Measurements from ENCODE around the gene KCNMB2.

KCNMB2 gene

GRCh38 chr3:178658694-178659325, 122.6 kb downstream of the KCNMB2 start:
- DNase-seq = no peak

DNA sequence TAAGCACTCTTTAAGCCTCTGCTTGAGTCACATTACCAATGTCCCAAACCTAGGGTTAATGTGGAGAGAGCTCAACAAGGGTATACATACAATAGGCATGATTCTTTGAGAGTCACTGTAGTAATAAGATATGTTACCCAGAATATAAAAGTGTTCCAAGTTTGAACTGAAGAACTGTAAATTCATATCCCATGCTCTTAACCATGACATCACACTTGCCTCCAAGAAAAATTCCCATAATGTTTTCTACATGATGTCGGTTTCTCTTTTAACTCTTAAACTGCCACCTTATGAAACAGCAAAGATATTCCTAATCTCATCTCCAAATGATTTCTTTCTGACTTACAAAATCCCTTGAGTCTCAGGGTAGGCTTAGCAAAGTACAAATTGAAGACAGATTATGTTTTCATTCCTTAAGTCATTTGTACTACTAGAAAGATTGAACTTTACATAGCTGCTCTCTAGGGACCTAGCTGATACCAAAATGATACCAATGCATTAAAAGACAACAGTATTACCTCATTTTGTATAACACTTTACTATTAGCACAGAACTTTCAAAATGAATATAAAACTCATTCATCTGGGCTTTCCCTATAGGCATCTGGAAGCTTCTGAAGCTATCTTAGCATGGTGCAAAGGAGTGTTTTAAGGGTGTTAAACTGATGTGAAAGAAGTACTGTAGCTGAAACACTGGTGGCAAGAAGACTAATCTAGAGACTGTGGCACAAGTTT, 127.1 kb downstream of the KCNMB2 start:
- no peak for DNase-seq

- DNase-seq = no peak
These were observed 129.5 kb downstream of the KCNMB2 start for GRCh38 chr3:178665747-178666146.

DNA sequence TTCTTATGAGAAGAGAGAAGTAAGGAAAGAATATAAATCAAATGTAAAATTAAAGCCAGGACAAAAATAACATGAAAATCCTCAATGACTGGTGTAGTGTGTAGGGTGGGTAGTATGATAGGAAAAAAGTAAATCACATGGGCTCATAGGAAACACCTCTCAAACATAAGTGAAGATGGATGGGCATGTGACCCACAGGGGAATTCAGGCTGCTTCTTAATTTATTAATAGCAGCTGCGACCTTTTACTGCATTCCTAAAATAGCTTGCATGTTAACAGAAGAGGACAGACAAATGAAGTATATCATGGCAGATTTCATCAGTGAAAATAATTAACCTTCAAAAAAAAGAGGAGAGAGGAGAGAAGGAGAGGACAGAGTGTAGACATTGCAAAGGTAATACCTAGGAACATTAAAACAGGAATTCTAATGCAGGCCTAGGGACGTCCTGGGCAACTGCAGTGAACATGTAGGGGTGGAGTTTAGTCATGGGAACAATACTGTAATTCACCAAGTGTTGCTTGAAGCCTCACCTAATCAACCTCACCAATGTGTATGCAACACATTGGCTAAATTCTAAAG, 132.9 kb downstream of the KCNMB2 start:
- no peak for DNase-seq

DNA sequence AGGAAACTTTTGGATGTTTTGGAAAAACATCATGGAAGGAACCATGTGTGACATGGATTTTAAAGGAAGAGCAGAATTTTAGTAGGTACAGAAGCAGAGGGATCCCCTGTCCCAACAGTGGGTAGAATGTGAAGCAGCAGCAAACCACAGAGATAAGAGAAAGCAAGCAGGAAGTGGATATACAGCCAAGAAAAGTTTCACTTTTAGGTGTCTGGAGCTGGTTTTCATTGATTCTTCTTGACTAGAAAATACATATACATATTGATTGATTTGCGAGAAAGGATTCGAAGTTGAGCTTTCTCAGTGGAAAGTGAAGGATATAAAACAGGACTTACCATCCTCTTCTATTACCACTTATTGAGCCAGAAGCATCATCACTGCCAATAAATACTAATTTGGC, 133.5 kb downstream of the KCNMB2 start:
- DNase-seq = no peak

GRCh38 chr3:178671377-178671776, 135.1 kb downstream of the KCNMB2 start:
- DNase-seq = peak in 1 of 2 experiments; percentile 66

DNA sequence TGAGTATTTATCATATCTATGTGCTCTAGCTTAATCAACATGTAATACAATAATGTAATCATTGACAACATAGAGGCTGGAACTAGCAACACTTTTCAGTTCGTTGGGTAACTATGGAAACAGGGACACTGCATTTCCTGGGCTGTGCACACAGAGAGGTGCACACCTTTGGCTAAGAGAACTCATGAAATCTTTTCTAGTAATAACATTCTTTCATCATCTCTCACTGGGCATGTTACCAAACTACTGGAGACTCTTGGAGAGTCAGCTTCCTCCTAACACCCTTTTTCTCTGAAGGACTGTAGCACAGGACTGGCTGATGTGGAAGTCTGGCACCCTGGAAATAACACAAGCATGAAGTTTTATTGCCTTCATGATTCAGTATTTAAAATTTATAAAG, 135.6 kb downstream of the KCNMB2 start:
- peak; percentile 39 to 47 for DNase-seq

DNA sequence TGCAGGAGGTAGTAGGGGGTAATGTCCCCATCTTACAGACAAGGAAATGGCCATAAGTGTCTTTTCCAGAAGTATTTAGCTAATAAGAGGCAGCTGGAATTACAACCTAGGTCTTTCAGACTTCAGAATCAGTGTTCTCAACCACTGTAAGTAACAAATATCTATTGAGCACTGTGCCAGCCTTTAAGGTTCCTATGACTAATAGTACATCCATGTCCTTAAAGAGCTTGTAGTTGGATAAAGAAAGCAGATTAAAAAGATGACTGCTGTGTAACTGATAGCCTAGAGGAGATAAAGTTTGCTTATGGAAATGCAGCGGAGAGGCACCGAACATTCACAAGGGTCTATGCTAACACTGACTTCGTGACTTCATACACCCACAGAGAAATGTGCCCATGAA, 136.0 kb downstream of the KCNMB2 start:
- no peak for DNase-seq

- no peak for DNase-seq
These were observed 137.3 kb downstream of the KCNMB2 start for GRCh38 chr3:178673529-178673928.

GRCh38 chr3:178676077-178676476, 139.8 kb downstream of the KCNMB2 start:
- DNase-seq = no peak

DNA sequence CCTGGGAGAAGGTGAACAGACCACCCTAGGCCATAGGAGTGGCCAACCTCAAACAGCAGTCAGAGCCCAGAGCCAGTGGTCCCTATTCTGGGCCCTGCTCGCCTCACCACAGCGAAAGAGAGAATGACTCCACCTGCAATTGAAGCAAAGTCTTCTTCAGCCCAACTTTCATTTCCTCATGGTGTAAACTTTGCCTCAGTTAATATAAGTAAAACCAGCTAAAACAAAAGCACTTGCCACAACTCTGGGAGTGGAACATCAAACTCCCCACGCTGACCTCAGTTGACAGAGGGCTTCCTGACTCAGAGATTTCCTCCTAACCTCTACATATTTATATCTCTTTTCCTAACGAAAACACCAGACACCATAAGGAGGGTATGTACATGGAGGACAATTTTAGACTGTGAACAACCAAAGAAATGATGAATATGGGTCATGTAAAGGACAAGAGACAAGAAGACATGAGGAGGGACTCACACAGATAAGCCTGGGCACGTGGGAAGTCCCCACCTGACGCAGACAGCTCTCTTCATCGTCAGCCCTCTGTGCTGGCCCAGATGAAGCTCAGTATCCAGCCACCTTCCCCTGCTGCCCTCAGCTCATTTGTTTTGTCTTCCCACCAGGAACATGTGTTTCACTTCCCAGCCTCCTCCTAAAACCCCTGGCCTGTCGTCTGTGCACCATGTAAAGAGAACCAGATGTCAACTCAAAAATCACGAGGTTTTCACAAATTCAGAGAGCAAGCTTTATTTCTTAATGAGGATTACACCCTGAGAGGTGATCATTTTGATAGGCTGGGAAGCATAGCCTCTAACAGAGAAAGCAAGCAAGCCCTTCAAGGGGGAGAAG, 140.9 kb downstream of the KCNMB2 start:
- DNase-seq = no peak

GRCh38 chr3:178677961-178678360, 141.7 kb downstream of the KCNMB2 start:
- DNase-seq = no peak

- no peak for DNase-seq
These were observed 143.8 kb downstream of the KCNMB2 start for GRCh38 chr3:178680037-178680436.

DNA sequence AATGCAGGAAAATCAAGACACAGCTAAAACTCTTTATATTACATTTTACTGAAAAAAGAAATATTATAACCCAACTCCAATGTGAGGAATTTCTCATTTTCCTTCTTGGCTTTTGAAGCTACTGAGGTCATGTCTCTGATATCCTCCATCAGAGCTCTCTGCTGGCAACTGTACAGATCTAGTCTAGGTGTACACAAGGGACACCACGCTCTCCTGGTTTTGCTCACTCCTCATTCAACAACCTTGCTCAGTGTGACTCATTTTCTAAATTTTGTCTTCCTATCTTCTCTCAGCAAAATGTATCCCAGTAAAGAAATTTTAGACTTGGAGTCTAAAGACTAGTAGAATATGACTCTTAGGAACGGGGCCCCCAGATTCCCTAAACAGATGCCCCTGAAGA, 144.3 kb downstream of the KCNMB2 start:
- no peak for DNase-seq

DNA sequence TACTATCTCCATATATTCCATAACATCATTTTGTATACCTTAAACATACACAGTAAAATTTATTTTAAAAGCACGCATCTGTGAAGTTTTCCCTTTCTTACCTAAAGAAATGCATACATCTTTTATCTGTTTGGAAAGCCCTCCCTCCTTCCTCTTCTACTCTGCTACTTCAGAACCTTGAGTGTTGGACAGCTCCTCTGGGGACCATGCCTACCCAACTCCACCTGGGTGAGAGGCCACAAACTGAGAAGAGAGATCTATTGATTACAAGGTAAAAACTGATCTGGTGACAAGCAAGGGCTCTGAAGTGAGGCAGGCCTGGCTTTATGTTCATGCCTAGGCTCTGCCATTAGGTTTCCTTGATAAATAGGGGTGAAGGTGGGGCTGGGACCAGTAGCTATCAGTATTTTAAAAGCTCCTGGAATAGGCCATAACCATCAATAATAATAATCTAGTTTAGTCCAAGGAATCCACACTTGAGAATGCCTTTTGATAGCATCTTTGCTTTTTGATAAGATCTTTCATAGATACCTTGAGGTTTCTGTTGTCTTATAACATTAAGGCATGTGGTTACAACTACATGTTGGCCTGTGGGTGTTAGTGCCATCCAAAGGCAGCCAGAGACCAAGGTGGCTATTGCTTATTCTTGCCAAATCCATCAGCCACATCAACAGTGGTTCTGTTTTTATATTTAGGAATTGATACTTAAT, 148.8 kb downstream of the KCNMB2 start:
- no peak for DNase-seq

DNA sequence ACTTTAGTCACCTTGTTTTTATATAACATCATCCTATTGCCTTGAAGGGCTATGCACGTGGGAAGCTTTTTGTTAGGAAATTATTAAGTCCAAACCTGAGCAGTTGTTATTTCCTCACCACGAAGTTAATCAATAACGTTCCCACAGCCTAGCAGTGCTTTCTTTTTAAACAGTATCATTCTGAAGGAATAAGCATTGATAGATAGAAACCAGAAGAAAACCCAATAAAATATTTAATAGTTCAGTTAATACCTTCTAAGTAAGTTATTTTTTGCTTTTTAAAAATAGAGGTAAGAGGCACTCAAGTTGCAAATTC, 149.3 kb downstream of the KCNMB2 start:
- no peak for DNase-seq

- DNase-seq = no peak
These were observed 150.6 kb downstream of the KCNMB2 start for GRCh38 chr3:178686826-178687225.

DNA sequence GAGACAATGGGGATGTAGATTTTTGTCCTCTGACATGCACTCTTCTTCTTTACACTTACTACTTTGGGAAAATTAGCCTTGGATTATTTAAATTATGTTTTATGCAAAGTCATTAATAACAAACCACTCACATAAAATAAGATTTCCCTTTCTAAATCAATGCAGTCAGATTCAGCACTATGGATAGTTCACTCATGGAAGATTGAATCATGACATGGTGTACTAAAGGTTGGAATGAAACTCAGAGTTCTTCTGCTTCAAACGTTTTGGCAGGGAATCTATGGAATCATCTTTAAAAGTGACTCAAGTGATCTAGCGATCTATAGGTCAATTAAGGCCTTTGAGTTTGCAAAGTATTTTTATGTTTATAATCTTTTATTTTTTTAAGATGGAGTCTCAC, 154.3 kb downstream of the KCNMB2 start:
- no peak for DNase-seq

- no peak for DNase-seq
These were observed 163.1 kb downstream of the KCNMB2 start for GRCh38 chr3:178699364-178699763.

- peak in 1 of 2 experiments; percentile 38 for DNase-seq
These were observed 163.6 kb downstream of the KCNMB2 start for GRCh38 chr3:178699810-178700209.

DNA sequence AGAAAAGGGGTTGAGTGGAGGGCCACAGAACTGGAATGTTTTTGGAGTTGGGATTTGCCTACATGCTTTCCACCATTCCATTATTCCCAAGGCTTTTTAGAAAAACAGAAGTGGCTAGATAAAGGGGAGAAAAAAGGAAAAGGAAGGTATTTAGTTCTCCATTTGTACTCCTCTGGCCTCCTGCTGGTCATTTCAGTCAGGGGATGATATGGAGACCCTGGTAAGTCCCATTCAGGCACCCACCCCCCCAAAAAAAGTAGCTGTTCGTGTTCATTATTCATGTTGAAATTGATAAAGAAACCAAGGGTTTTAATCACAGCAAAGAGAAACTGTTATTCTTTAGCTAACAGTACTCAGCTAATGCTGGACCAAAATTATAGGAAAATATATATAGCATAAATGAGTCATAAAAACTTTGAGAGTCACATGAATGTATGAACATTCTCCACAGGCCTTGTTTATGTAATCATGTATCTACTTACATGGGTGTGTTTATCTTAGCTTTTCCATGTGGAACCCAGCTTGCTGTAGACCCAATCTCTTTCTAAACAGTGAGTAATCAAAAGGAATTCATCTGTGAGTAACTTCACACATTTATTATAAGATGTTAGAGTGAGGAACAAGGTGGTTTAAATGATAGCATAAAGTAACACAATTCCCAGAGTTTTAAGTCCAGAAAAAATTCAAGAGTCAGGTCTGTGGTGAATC, 167.2 kb downstream of the KCNMB2 start:
- DNase-seq = no peak

GRCh38 chr3:178705925-178706324, 169.7 kb downstream of the KCNMB2 start:
- peak in 1 of 2 experiments; percentile 35 for DNase-seq

Measured in NCI-H2081 (cell line).